Smooth muscle cell (in vitro differentiated cells): Measurements from ENCODE around the gene ULK4. TPM values are rescaled to one million over a fixed set of nuclear protein-coding genes. Genes with fewer than 3 reads are reported as not detected.
"Not testable (repeated sequence)": the region's sequence is repeated elsewhere in the genome, so short reads cannot be mapped to it uniquely, and the experiment has no call there.

Experiments
- DNase-seq: peaks from one replicate; lab custom pipeline; 2025; ENCODE audit not compliant: unreplicated experiment; lab: John Stamatoyannopoulos, UW
- H2AFZ ChIP-seq: fragments of 200-600 bp; sonication (generic); 2 replicates; pipeline ENCODE4 v1.6.0; 2016; ENCODE audit warnings: antibody characterized with exemption, low read depth, mild to moderate bottlenecking
- H3F3A ChIP-seq: fragments of 200-600 bp; sonication (generic); 2 replicates; pipeline ENCODE4 v1.6.0; 2017; ENCODE audit warnings: antibody characterized with exemption, low read depth
- H3K27ac ChIP-seq: fragments of 200-600 bp; sonication (generic); 2 replicates; pipeline ENCODE4 v1.5.1; 2016; ENCODE audit warnings: low read depth, mild to moderate bottlenecking
- H3K27me3 ChIP-seq: fragments of 200-600 bp; sonication (generic); 2 replicates; pipeline ENCODE4 v1.6.1; 2016; ENCODE audit warnings: low read depth, mild to moderate bottlenecking
- H3K36me3 ChIP-seq: fragments of 200-600 bp; sonication (generic); 2 replicates; pipeline ENCODE4 v1.5.1; 2016; ENCODE audit warnings: low read depth
- H3K4me1 ChIP-seq: fragments of 200-600 bp; sonication (generic); 2 replicates; pipeline ENCODE4 v1.5.1; 2016; ENCODE audit warnings: low read depth
- H3K4me2 ChIP-seq: fragments of 200-600 bp; sonication (generic); 2 replicates; pipeline ENCODE4 v1.6.0; 2016; ENCODE audit warnings: mild to moderate bottlenecking
- H3K4me3 ChIP-seq: fragments of 200-600 bp; sonication (generic); 2 replicates; pipeline ENCODE4 v1.5.1; 2016; ENCODE audit warnings: mild to moderate bottlenecking
- H3K79me2 ChIP-seq: fragments of 200-600 bp; sonication (generic); 2 replicates; pipeline ENCODE4 v1.6.0; 2016; ENCODE audit warnings: low read depth, mild to moderate bottlenecking
- H3K9ac ChIP-seq: fragments of 200-600 bp; sonication (generic); 2 replicates; pipeline ENCODE4 v1.6.0; 2016; ENCODE audit warnings: low read depth
- H3K9me3 ChIP-seq: fragments of 200-600 bp; sonication (generic); replicated peaks from 2 replicates; pipeline ENCODE4 v1.5.1; 2016; ENCODE audit warnings: low read depth
- H4K20me1 ChIP-seq: fragments of 200-600 bp; sonication (generic); 2 replicates; pipeline ENCODE4 v1.6.0; 2016; ENCODE audit warnings: low read depth
- WGBS: methylation state at CpG from one replicate; pipeline ENCODE4 v1.1.7; 2016; ENCODE audit warnings: low lambda C conversion rate; 5-methylcytosine and 5-hydroxymethylcytosine counted together
- polyA plus RNA-seq: library from polyadenylated mRNA; unstranded; fragments of >200 nt; fragmentation: Nextera tagmentation; extraction: Ambion mirVana; gene quantifications from 2 replicates; pipeline ENCODE4 v1.2.1, GENCODE V29; 2016
- total RNA-seq: library from RNA; depleted of rRNA; stranded (reverse); fragments of >200 nt; gene quantifications from 2 replicates; pipeline ENCODE4 v1.2.3, GENCODE V29; 2014
- TF ChIP-seq, protein P1 (sequence below): fragments of 200-600 bp; sonication (generic); IDR thresholded peaks from 2 replicates; pipeline ENCODE4 v1.5.1; 2017; ENCODE audit warnings: borderline replicate concordance, mild to moderate bottlenecking, antibody characterized with exemption; ENCODE audit not compliant: insufficient read depth, poor library complexity, severe bottlenecking

The ULK4 gene
- total and polyA plus RNA-seq, 2 experiments from 2014 or later = 4.3 to 14.2 TPM

DNA sequence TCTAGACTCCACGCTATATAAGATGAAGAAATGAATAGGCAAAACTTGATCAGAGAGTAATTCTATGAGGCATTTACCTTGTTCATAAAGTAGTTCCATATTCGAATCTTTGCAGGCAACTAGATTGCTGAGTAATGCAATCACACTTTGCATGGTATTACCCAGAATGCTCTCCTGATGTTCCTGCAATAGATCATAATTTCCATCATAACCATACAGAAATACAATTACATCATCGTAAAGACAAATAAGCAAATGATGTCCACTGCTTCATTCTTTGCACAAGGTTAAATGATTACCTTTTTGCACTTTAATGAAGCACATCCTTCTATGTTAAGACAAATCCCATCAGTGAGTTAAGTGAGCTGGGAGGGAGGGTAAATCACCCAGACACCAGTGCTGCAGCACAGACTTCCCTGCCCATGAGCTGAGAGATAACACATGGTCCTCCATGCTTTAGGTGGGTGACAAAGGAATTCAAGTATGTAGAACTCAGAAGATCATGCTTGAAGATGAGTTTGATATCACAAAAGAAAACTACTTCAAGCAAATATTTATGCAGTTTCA, 395.9 kb downstream of the ULK4 start:
- Histone ChIP-seq H3K9me3 (no peaks in the 10 kb centered on the region), H3K79me2 (no peaks in the 10 kb centered on the region), H3K36me3 (no peaks in the 10 kb centered on the region), H2AFZ (no peak overlapping the region), H3K9ac (no peak overlapping the region), H3K4me3 (no peak overlapping the region), H4K20me1 (no peaks in the 10 kb centered on the region), H3F3A (no peaks in the 10 kb centered on the region), H3K27ac (no peak overlapping the region), H3K4me1 (no peaks in the 10 kb centered on the region), H3K4me2 (no peak overlapping the region), H3K27me3 (no peaks in the 10 kb centered on the region)
- DNase-seq = no peak
- 91% methylated on average over 3 of the region's 3 CpGs for WGBS
- TF ChIP-seq, protein P1, sequence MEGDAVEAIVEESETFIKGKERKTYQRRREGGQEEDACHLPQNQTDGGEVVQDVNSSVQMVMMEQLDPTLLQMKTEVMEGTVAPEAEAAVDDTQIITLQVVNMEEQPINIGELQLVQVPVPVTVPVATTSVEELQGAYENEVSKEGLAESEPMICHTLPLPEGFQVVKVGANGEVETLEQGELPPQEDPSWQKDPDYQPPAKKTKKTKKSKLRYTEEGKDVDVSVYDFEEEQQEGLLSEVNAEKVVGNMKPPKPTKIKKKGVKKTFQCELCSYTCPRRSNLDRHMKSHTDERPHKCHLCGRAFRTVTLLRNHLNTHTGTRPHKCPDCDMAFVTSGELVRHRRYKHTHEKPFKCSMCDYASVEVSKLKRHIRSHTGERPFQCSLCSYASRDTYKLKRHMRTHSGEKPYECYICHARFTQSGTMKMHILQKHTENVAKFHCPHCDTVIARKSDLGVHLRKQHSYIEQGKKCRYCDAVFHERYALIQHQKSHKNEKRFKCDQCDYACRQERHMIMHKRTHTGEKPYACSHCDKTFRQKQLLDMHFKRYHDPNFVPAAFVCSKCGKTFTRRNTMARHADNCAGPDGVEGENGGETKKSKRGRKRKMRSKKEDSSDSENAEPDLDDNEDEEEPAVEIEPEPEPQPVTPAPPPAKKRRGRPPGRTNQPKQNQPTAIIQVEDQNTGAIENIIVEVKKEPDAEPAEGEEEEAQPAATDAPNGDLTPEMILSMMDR = no peak

DNA sequence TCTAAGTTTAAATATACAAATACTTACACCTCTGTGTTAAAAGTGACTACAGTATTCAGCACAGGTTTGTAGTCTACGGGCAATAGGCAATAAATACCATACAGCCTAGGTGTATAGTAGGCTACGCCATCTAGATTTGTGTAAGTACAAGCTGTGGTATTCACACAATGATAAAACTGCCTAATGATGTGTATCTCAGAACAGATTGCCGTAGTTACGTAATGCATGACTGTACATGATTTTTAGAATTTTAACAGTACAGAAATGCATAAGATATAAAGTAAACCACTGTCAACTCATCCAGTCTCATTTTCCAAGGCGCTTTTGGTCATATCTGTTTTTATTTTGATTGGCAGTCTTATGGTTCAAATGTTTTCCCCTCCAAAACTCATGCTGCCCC, 396.9 kb downstream of the ULK4 start:
- DNase-seq = no peak
- H3K27me3 ChIP-seq = no peaks in the 10 kb centered on the region
- no peak overlapping the region for H3K9ac ChIP-seq
- WGBS = 96% methylated on average over 5 of the region's 5 CpGs
- no peak overlapping the region for H3K4me3 ChIP-seq
- H3K79me2 ChIP-seq = no peaks in the 10 kb centered on the region
- H3K27ac ChIP-seq = no peak overlapping the region
- no peak overlapping the region for H3K4me2 ChIP-seq
- H2AFZ ChIP-seq = no peak overlapping the region
- no peaks in the 10 kb centered on the region for H3K4me1 ChIP-seq
- no peaks in the 10 kb centered on the region for H3F3A ChIP-seq
- TF ChIP-seq, protein P1 = no peak
- H3K9me3 ChIP-seq = no peaks in the 10 kb centered on the region
- H4K20me1 ChIP-seq = no peaks in the 10 kb centered on the region
- no peaks in the 10 kb centered on the region for H3K36me3 ChIP-seq

DNA sequence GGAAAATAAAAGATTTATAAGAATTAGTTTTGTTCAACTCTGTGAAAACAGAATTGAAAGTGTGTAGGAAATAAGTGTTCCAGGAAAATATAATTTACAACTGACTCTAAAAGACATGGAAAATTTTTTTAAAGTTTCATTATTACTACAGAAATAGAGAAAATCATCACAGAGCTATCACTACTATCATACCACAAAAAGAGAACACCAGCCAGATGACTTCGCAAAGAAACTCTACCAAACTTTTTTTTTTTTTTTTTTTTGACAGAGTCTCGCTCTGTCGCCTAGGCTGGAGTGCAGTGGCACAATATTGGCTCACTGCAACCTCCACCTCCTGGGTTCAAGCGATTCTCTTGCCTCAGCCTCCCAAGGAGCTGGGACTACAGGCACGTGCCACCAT, 405.7 kb downstream of the ULK4 start:
- not testable (repeated sequence) for H3K4me2 ChIP-seq, H3K4me3 ChIP-seq, H3K4me1 ChIP-seq, H3F3A ChIP-seq, H4K20me1 ChIP-seq, H3K9ac ChIP-seq, H2AFZ ChIP-seq, H3K36me3 ChIP-seq, H3K9me3 ChIP-seq, H3K27me3 ChIP-seq, H3K27ac ChIP-seq, DNase-seq, H3K79me2 ChIP-seq
- WGBS = 94% methylated on average over 5 of the region's 5 CpGs

DNA sequence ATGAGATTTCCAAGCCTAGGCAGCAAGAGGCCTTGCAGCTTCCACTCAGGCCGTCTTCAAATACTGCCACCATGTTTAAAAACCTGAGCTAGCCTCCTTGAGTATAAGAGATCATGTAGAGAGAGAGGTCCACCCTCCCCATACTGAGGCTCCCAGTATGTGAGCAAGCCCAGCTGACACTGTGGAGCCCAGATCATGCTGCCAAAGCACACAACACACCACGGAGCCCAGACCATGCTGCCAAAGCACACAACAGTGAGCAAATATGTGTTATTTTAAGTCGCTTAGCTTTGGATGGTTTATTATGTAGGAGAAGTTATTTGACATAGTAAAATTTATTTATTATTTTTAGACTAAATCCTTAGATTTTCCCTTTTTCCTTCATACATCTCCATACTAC, 428.9 kb downstream of the ULK4 start:
- 96% methylated on average over 3 of the region's 3 CpGs for WGBS
- Histone ChIP-seq H3K36me3 (no peaks in the 10 kb centered on the region), H3K4me1 (no peaks in the 10 kb centered on the region), H3K9me3 (no peaks in the 10 kb centered on the region), H2AFZ (no peak overlapping the region), H3K79me2 (no peaks in the 10 kb centered on the region), H4K20me1 (no peaks in the 10 kb centered on the region), H3K27ac (no peak overlapping the region), H3K27me3 (no peaks in the 10 kb centered on the region), H3K4me2 (no peak overlapping the region), H3K9ac (no peak overlapping the region), H3K4me3 (no peak overlapping the region), H3F3A (no peaks in the 10 kb centered on the region)
- DNase-seq = no peak
- TF ChIP-seq, protein P1 = no peak
